OCI-LY7 (cell line): Measurements from ENCODE around the gene NELL1. TPM values are rescaled to one million over a fixed set of nuclear protein-coding genes. Genes with fewer than 3 reads are reported as not detected.

Source experiments
- BruUV-seq: library from RNA; stranded (reverse); fragments of 400-500 nt; replicated peaks from 2 replicates; lab custom pipeline; 2021; lab: Mats Ljungman, UMichigan
- CTCF ChIA-PET: fragments of 300-600 bp; sonication (Branson Sonifier 250); formaldehyde crosslinking; loops from one replicate; lab custom pipeline; 2022; ENCODE audit warnings: antibody characterized with exemption; ENCODE audit not compliant: unreplicated experiment; lab: Charles Lee
- POLR2A ChIA-PET: fragments of 300-600 bp; sonication (Branson Sonifier 250); formaldehyde crosslinking; loops from one replicate; lab custom pipeline; 2022; ENCODE audit warnings: antibody characterized with exemption; lab: Charles Lee
- DNase-seq: peaks from one replicate; pipeline ENCODE4 v3.0.0-alpha.2; 2015; ENCODE audit warnings: low spot score
- H2AFZ ChIP-seq: fragments of 200-600 bp; sonication (generic), shearing (Covaris generic); 2 replicates; pipeline ENCODE4 v1.6.1; 2014; ENCODE audit warnings: mild to moderate bottlenecking, antibody characterized with exemption, low read length, moderate library complexity
- H3K27ac ChIP-seq: fragments of 200-600 bp; sonication (generic); 2 replicates; pipeline ENCODE4 v1.5.1; 2014; ENCODE audit warnings: mixed run types, low read depth, mild to moderate bottlenecking, moderate library complexity, low read length, inconsistent platforms; ENCODE audit not compliant: poor library complexity, severe bottlenecking
- H3K36me3 ChIP-seq: fragments of 200-600 bp; sonication (generic); 2 replicates; pipeline ENCODE4 v1.6.1; 2014; ENCODE audit warnings: mild to moderate bottlenecking, antibody characterized with exemption, low read length, moderate library complexity, mixed read lengths; ENCODE audit not compliant: insufficient read depth
- H3K4me1 ChIP-seq: fragments of 200-600 bp; sonication (generic); 2 replicates; pipeline ENCODE4 v1.5.1; 2014; ENCODE audit warnings: mild to moderate bottlenecking, low read length; ENCODE audit not compliant: insufficient read depth, poor library complexity, severe bottlenecking
- H3K4me2 ChIP-seq: fragments of 200-600 bp; sonication (generic); 2 replicates; pipeline ENCODE4 v1.6.1; 2014; ENCODE audit warnings: mild to moderate bottlenecking, low read length
- H3K4me3 ChIP-seq: fragments of 200-600 bp; sonication (generic); 2 replicates; pipeline ENCODE4 v1.5.1; 2014; ENCODE audit warnings: mild to moderate bottlenecking, low read depth, low read length; ENCODE audit not compliant: poor library complexity, severe bottlenecking
- H3K79me2 ChIP-seq: fragments of 200-600 bp; sonication (generic); 2 replicates; pipeline ENCODE4 v1.6.1; 2016; ENCODE audit warnings: low read depth, mild to moderate bottlenecking, low read length, moderate library complexity, mixed read lengths; ENCODE audit not compliant: insufficient read depth
- H3K9me2 ChIP-seq: fragments of 200-600 bp; sonication (generic); 2 replicates; pipeline ENCODE4 v1.6.1; 2016; ENCODE audit warnings: mild to moderate bottlenecking, low read length, mixed read lengths; ENCODE audit not compliant: insufficient read depth
- H3K9me3 ChIP-seq: fragments of 200-600 bp; sonication (generic); 2 replicates; pipeline ENCODE4 v1.6.1; 2014; ENCODE audit warnings: mild to moderate bottlenecking, mixed run types, low read length, mixed read lengths
- H4K20me1 ChIP-seq: fragments of 200-600 bp; sonication (generic); 2 replicates; pipeline ENCODE4 v1.6.1; 2014; ENCODE audit warnings: mild to moderate bottlenecking, antibody characterized with exemption, low read length, moderate library complexity, mixed read lengths; ENCODE audit not compliant: insufficient read depth
- CTCF ChIP-seq: fragments of 200-600 bp; sonication (generic); conservative IDR thresholded peaks from 2 replicates; pipeline ENCODE4 v1.5.1; 2014; ENCODE audit warnings: mild to moderate bottlenecking, antibody characterized with exemption, low read length, moderate library complexity, mixed read lengths
- EZH2phosphoT487 ChIP-seq: fragments of 200-600 bp; sonication (generic); IDR thresholded peaks from 2 replicates; pipeline ENCODE4 v1.6.1; 2018; ENCODE audit warnings: low read depth, borderline replicate concordance, mild to moderate bottlenecking, mixed run types, antibody characterized with exemption, low read length, moderate library complexity, mixed read lengths
- intact Hi-C: fragments of 100-400 bp; cut with micrococcal nuclease; formaldehyde crosslinking; loops from one replicate; pipeline ENCODE4 v1.10.0; 2022; ENCODE audit not compliant: unreplicated experiment
- total RNA-seq, 2 experiments: library from RNA; depleted of rRNA in 1 of 2; stranded (reverse); fragments of >200 nt in 1 of 2; shearing (Covaris generic) in 1 of 2; gene quantifications; 2 replicates each; pipeline ENCODE4 v1.2.3, GENCODE V29; 2014 to 2022

The NELL1 gene
- total RNA-seq, 2 experiments from 2014 or later = not detected

- Histone ChIP-seq H3K9me3 (no peaks in the 10 kb centered on the region), H3K36me3 (no peaks in the 10 kb centered on the region), H3K27ac (no peak overlapping the region), H3K9me2 (no peaks in the 10 kb centered on the region), H2AFZ (no peak overlapping the region), H3K4me3 (no peak overlapping the region), H3K4me2 (no peak overlapping the region), H3K79me2 (no peaks in the 10 kb centered on the region), H4K20me1 (no peaks in the 10 kb centered on the region), H3K4me1 (no peaks in the 10 kb centered on the region)
- CTCF ChIA-PET = no interaction called here
- DNase-seq = no peak
- no peak for TF ChIP-seq CTCF
- TF ChIP-seq EZH2phosphoT487 = no peak
- intact Hi-C loops = no loop called here
- no TSS peak for BruUV-seq
- POLR2A ChIA-PET = interaction anchor here (0.6 kb wide), 1 partner anchor 419 kb away, joined by 3 read pairs; no protein-coding TSS in a partner anchor
These were observed 638.5 kb downstream of the NELL1 start for GRCh38 chr11:21307874-21308273.

GRCh38 chr11:21316591-21316990, 647.2 kb downstream of the NELL1 start:
- BruUV-seq = no TSS peak

More at GRCh38 chr11:21316591-21316990, 647.2 kb downstream of the NELL1 start:
- intact Hi-C loops = no loop called here
- TF ChIP-seq EZH2phosphoT487 = no peak
- no peak for TF ChIP-seq CTCF
- ChIA-PET POLR2A (interaction anchor here (0.9 kb wide), 1 partner anchor 21 kb away, joined by 4 read pairs; no protein-coding TSS in a partner anchor), CTCF (no interaction called here)
- Histone ChIP-seq H3K79me2 (no peaks in the 10 kb centered on the region), H3K9me3 (no peaks in the 10 kb centered on the region), H3K27ac (no peak overlapping the region), H3K4me3 (no peak overlapping the region), H3K9me2 (no peaks in the 10 kb centered on the region), H3K36me3 (no peaks in the 10 kb centered on the region), H3K4me2 (no peak overlapping the region), H4K20me1 (no peaks in the 10 kb centered on the region), H3K4me1 (no peaks in the 10 kb centered on the region), H2AFZ (no peak overlapping the region)
- no peak for DNase-seq
